ENCODE data around the gene ZFAND6.

ZFAND6 gene

DNA sequence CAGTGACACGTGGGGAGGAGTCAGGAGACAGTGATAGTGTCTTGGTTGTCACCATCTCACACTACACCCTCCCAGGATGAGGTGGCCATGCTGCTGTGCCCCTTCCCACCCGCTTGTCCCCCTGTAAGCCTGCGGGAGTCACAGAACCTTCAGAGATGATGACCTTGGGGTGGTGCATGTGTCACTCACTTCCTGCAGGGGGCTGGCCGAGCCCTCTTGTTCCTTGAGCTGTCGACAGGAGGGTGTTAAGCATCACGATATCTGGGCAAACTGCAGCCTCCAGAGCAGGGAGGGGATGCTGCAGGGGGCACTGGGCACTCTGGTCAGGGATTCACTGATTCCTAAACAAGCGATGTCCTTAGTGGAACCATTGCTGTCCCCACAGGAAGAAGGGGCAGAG is 121.0 kb downstream of the ZFAND6 start:
- no peak for ATAC-seq
- no peak for TF ChIP-seq ZNF70 (CRISPR knock-in tag; IDR thresholded peaks at IDR 0.05)
- TF ChIP-seq ZFP30 (CRISPR knock-in tag; IDR thresholded peaks at IDR 0.05): no peak
- TF ChIP-seq GLIS3 (CRISPR knock-in tag; IDR thresholded peaks at IDR 0.05): no peak
- no peak for TF ChIP-seq TOX (CRISPR knock-in tag; IDR thresholded peaks at IDR 0.05; ENCODE audit: borderline replicate concordance)
- TF ChIP-seq RARB (CRISPR knock-in tag; IDR thresholded peaks at IDR 0.05): no peak
- TF ChIP-seq, protein P1, sequence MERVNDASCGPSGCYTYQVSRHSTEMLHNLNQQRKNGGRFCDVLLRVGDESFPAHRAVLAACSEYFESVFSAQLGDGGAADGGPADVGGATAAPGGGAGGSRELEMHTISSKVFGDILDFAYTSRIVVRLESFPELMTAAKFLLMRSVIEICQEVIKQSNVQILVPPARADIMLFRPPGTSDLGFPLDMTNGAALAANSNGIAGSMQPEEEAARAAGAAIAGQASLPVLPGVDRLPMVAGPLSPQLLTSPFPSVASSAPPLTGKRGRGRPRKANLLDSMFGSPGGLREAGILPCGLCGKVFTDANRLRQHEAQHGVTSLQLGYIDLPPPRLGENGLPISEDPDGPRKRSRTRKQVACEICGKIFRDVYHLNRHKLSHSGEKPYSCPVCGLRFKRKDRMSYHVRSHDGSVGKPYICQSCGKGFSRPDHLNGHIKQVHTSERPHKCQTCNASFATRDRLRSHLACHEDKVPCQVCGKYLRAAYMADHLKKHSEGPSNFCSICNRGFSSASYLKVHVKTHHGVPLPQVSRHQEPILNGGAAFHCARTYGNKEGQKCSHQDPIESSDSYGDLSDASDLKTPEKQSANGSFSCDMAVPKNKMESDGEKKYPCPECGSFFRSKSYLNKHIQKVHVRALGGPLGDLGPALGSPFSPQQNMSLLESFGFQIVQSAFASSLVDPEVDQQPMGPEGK (CRISPR knock-in tag; IDR thresholded peaks at IDR 0.05; ENCODE audit: borderline replicate concordance): no peak
- TF ChIP-seq CSDC2 (CRISPR knock-in tag; IDR thresholded peaks at IDR 0.05): no peak
- no peak for TF ChIP-seq BACH2 (CRISPR knock-in tag; IDR thresholded peaks at IDR 0.05; ENCODE audit: borderline replicate concordance)
- TF ChIP-seq ISL1 (CRISPR knock-in tag; IDR thresholded peaks at IDR 0.05): no peak
- TF ChIP-seq ZFP3 (CRISPR knock-in tag; IDR thresholded peaks at IDR 0.05): no peak
- no peak for TF ChIP-seq ESRRG (CRISPR knock-in tag; IDR thresholded peaks at IDR 0.05)
- no peak for TF ChIP-seq ZNF8 (CRISPR knock-in tag; IDR thresholded peaks at IDR 0.05)
- TF ChIP-seq, protein P2, sequence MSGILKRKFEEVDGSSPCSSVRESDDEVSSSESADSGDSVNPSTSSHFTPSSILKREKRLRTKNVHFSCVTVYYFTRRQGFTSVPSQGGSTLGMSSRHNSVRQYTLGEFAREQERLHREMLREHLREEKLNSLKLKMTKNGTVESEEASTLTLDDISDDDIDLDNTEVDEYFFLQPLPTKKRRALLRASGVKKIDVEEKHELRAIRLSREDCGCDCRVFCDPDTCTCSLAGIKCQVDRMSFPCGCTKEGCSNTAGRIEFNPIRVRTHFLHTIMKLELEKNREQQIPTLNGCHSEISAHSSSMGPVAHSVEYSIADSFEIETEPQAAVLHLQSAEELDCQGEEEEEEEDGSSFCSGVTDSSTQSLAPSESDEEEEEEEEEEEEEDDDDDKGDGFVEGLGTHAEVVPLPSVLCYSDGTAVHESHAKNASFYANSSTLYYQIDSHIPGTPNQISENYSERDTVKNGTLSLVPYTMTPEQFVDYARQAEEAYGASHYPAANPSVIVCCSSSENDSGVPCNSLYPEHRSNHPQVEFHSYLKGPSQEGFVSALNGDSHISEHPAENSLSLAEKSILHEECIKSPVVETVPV (CRISPR knock-in tag; IDR thresholded peaks at IDR 0.05): no peak
- no peak for TF ChIP-seq ZNF565 (CRISPR knock-in tag; conservative IDR thresholded peaks at IDR 0.05; ENCODE audit: low read depth)
- no peak for TF ChIP-seq ZC3H10 (CRISPR knock-in tag; IDR thresholded peaks at IDR 0.05)

- no peak for ATAC-seq
- TF ChIP-seq ISL1 (CRISPR knock-in tag; IDR thresholded peaks at IDR 0.05) (no peak), TSHZ2 (CRISPR knock-in tag; IDR thresholded peaks at IDR 0.05) (no peak), ZFP30 (CRISPR knock-in tag; IDR thresholded peaks at IDR 0.05) (no peak), ZNF8 (CRISPR knock-in tag; IDR thresholded peaks at IDR 0.05) (no peak), ARNTL (CRISPR knock-in tag; IDR thresholded peaks at IDR 0.05; ENCODE audit: borderline replicate concordance, low read depth) (no peak), ZNF565 (CRISPR knock-in tag; conservative IDR thresholded peaks at IDR 0.05; ENCODE audit: low read depth) (no peak), CSDC2 (CRISPR knock-in tag; IDR thresholded peaks at IDR 0.05) (no peak), TCF4 (CRISPR knock-in tag; IDR thresholded peaks at IDR 0.05; ENCODE audit: borderline replicate concordance) (no peak), PPARA (CRISPR knock-in tag; IDR thresholded peaks at IDR 0.05; ENCODE audit: borderline replicate concordance) (no peak), OSR1 (CRISPR knock-in tag; IDR thresholded peaks at IDR 0.05) (no peak), ZNF70 (CRISPR knock-in tag; IDR thresholded peaks at IDR 0.05) (no peak), TOX (CRISPR knock-in tag; IDR thresholded peaks at IDR 0.05; ENCODE audit: borderline replicate concordance) (no peak), BACH2 (CRISPR knock-in tag; IDR thresholded peaks at IDR 0.05; ENCODE audit: borderline replicate concordance) (no peak), SNAI2 (CRISPR knock-in tag; IDR thresholded peaks at IDR 0.05) (no peak), RARB (CRISPR knock-in tag; IDR thresholded peaks at IDR 0.05) (no peak)
- TF ChIP-seq, protein P2 (CRISPR knock-in tag; IDR thresholded peaks at IDR 0.05): no peak
- TF ChIP-seq, protein P3, sequence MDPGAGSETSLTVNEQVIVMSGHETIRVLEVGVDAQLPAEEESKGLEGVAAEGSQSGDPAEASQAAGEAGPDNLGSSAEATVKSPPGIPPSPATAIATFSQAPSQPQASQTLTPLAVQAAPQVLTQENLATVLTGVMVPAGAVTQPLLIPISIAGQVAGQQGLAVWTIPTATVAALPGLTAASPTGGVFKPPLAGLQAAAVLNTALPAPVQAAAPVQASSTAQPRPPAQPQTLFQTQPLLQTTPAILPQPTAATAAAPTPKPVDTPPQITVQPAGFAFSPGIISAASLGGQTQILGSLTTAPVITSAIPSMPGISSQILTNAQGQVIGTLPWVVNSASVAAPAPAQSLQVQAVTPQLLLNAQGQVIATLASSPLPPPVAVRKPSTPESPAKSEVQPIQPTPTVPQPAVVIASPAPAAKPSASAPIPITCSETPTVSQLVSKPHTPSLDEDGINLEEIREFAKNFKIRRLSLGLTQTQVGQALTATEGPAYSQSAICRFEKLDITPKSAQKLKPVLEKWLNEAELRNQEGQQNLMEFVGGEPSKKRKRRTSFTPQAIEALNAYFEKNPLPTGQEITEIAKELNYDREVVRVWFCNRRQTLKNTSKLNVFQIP (CRISPR knock-in tag; IDR thresholded peaks at IDR 0.05; ENCODE audit: borderline replicate concordance, low read depth): no peak
- TF ChIP-seq, protein P4, sequence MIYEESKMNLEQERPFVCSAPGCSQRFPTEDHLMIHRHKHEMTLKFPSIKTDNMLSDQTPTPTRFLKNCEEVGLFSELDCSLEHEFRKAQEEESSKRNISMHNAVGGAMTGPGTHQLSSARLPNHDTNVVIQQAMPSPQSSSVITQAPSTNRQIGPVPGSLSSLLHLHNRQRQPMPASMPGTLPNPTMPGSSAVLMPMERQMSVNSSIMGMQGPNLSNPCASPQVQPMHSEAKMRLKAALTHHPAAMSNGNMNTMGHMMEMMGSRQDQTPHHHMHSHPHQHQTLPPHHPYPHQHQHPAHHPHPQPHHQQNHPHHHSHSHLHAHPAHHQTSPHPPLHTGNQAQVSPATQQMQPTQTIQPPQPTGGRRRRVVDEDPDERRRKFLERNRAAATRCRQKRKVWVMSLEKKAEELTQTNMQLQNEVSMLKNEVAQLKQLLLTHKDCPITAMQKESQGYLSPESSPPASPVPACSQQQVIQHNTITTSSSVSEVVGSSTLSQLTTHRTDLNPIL (CRISPR knock-in tag; IDR thresholded peaks at IDR 0.05; ENCODE audit: low read depth): no peak
- TF ChIP-seq, protein P1 (CRISPR knock-in tag; IDR thresholded peaks at IDR 0.05; ENCODE audit: borderline replicate concordance): no peak
These were observed 121.5 kb downstream of the ZFAND6 start for GRCh38 chr15:80180986-80181385.

Data from SK-N-SH treated with all-trans-retinoic acid at 6 μM for 48 hours (cell line).